RPMI8226 (cell line): ENCODE measurements around the gene CUL2.
"Not testable (repeated sequence)": the region's sequence is repeated elsewhere in the genome, so short reads cannot be mapped to it uniquely, and the experiment has no call there.

Experiments
- DNase-seq: peaks from one replicate; pipeline ENCODE4 v3.0.0-alpha.2; 2015

CUL2 gene

GRCh38 chr10:34974364-34975065, 115.6 kb downstream of the CUL2 start:
- not testable (repeated sequence) for DNase-seq

GRCh38 chr10:34973757-34974156, 116.4 kb downstream of the CUL2 start:
- DNase-seq: not testable (repeated sequence)

GRCh38 chr10:34973121-34973520, 117.0 kb downstream of the CUL2 start:
- not testable (repeated sequence) for DNase-seq

GRCh38 chr10:34972591-34972990, 117.5 kb downstream of the CUL2 start:
- DNase-seq: not testable (repeated sequence)

- DNase-seq: not testable (repeated sequence)
These were observed 118.4 kb downstream of the CUL2 start for GRCh38 chr10:34971606-34972334.

DNA sequence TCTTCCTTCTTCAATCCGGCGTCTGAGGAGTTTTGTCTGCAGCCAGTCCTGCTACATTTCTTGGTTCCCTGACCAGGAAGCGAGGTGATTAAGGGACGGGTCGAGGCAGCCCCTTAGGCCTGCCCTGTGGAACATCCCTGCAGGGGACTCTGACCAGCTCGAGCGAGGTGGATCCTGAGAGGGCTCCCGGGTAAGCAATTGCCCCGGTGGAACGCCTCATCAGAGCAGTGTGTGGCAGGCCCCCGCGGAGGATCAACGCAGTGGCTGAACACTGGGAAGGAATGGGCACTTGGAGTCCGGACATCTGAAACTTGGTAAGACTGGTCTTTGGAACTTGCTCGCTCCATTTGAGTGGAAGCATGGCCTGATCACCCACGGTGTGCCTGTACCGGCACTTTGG, 121.0 kb downstream of the CUL2 start:
- DNase-seq: no peak

DNA sequence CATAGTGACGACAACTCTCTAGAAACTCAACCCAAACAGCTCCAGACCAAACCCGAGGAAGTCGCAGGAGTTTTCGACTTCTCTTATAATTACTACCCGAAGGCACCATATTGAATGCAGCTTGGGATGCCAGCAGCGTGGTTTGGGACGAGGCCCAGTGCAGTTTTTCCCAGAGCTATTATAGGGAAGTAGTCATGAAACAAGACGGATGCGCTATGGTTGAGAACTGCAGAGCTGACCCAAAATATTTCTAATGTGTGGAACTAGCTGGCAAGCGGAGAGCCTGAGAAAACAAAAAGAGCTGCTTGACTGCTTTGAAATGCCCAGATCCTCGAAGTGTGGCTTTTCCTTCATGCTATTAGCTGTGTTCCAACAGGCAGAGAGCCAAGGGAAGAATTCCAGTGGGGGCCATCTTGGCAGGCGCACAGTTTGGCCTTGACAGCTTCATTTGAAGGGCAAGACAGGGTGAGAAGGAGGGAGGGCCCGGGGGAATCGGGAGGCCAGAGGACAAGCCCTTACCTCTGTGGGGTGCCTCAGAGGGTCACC, 122.7 kb downstream of the CUL2 start:
- DNase-seq: no peak

GRCh38 chr10:34966451-34966850, 123.7 kb downstream of the CUL2 start:
- no peak for DNase-seq

- no peak for DNase-seq
These were observed 124.1 kb downstream of the CUL2 start for GRCh38 chr10:34966040-34966439.

DNA sequence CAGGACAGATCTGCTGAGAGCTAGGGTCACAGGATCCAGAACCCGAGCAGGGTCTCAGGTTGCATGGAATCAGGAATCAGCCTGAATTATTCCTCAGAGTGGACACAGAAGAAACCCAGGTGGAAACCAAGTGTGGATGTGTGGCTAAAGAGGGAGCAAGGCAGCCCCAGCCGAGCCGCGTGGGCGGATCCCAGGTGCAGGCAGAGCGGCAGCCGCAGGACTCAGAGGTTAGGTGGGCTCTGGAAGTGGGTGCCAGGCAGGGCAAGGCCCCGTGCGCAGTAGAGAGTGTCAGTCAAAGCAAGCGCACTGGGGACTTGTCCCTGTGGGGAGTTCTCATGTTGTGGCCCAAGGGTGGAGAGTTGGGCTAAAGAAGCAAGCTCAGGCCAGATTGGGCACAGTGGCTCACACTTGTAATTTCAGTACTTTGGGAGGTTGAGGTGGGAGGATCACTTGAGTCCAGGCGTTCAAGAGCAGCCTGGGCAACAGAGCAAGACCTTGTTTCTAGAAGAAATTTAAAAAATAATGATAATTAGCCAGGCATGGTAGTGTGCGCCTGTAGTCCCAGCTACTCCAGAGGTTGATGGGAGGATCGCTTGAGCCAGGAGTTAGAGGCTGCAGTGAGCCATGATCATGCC, 125.9 kb downstream of the CUL2 start:
- no peak for DNase-seq

DNA sequence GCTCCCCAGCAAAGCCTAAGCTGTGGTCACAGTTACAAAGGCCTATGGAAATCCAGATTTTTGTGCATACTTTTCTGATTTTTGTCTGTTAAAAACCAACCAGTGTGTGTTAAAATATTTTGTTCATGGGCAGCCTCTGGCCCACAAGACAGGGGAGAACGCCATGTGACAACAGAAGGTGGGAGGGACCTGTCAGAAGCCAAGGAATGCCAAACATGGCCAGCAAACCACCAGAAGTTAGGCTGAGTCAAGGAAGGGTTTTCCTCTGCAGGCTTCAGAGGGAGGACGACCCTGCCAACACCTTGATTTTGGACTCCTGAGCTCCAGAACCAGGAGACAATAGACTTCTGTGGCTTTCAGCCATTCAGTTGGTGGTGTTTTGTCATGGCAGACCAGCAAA, 127.3 kb downstream of the CUL2 start:
- DNase-seq: no peak

GRCh38 chr10:34960983-34961382, 129.2 kb downstream of the CUL2 start:
- no peak for DNase-seq

DNA sequence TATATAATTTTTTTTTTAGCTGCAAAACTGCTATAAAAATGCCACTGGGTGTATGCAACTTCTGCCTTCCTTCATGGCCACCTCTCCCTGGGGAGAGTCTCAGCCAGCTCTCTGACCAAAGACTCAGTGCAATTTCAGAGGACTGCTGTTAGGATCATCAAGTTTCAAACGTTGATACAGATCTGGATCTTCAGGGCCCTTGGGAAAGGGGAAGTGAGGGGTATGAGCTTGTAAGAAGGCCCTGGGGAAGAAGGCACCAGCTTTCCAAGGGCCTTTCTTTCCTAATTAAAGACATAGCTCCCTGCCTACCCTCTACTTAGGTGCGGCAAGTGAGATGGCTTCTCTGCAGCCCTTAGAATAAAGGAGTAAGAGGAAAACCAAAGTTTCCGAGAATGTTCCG, 130.4 kb downstream of the CUL2 start:
- no peak for DNase-seq

GRCh38 chr10:34959321-34959720, 130.8 kb downstream of the CUL2 start:
- no peak for DNase-seq
